H1 (cell line): ENCODE results near the gene GLRX5. TPM values are rescaled to one million over a fixed set of nuclear protein-coding genes. Genes with fewer than 3 reads are reported as not detected.

Experiments
- CTCF ChIA-PET: fragments of 300-600 bp; sonication (Branson Sonifier 250); formaldehyde crosslinking; loops from one replicate; lab custom pipeline; 2021; ENCODE audit not compliant: partially characterized antibody; lab: Charles Lee
- POLR2A ChIA-PET: fragments of 300-600 bp; sonication (Branson Sonifier 250); formaldehyde crosslinking; loops from one replicate; lab custom pipeline; 2021; ENCODE audit warnings: inconsistent platforms; ENCODE audit not compliant: partially characterized antibody; lab: Charles Lee
- DNase-seq, 2 experiments: peaks; one replicate each; pipeline versions ENCODE4 v3.0.0 to v3.0.0-alpha.2; 2010 to 2022; ENCODE audit warnings: low spot score in 2 of 2, low read depth in 1 of 2, mixed read lengths in 1 of 2
- FAIRE-seq: peaks from 2 replicates; lab custom pipeline; 2011; peaks lifted over from hg19 to GRCh38; lab: Jason Lieb, UNC
- H2AFZ ChIP-seq: 2 replicates; pipeline ENCODE4 v1.8.1; 2012; ENCODE audit warnings: low read length, inconsistent platforms
- H2AK5ac ChIP-seq: 2 replicates; pipeline ENCODE4 v1.6.1; 2013; ENCODE audit warnings: low read depth, low read length
- H2BK120ac ChIP-seq: replicated peaks from 2 replicates; pipeline ENCODE3; 2013; ENCODE audit warnings: low read depth, low read length, inconsistent platforms
- H2BK12ac ChIP-seq: 2 replicates; pipeline ENCODE4 v1.6.1; 2013; ENCODE audit warnings: low read depth, low read length
- H2BK15ac ChIP-seq: 2 replicates; pipeline ENCODE4 v1.6.1; 2013; ENCODE audit warnings: low read length
- H2BK20ac ChIP-seq: 2 replicates; pipeline ENCODE4 v1.6.1; 2013; ENCODE audit warnings: low read length
- H2BK5ac ChIP-seq: 2 replicates; pipeline ENCODE4 v1.6.1; 2013; ENCODE audit warnings: low read depth, low read length
- H3K14ac ChIP-seq: 2 replicates; pipeline ENCODE4 v1.6.1; 2013; ENCODE audit warnings: inconsistent platforms; ENCODE audit not compliant: insufficient read length
- H3K18ac ChIP-seq: 2 replicates; pipeline ENCODE4 v1.6.1; 2013; ENCODE audit warnings: low read length; ENCODE audit errors: extremely low read depth
- H3K23ac ChIP-seq: 2 replicates; pipeline ENCODE4 v1.6.1; 2013; ENCODE audit warnings: inconsistent platforms; ENCODE audit not compliant: insufficient read length
- H3K23me2 ChIP-seq: 2 replicates; pipeline ENCODE4 v1.6.1; 2013; ENCODE audit warnings: low read depth, low read length
- H3K27ac ChIP-seq: 2 replicates; pipeline ENCODE4 v1.6.1; 2011; ENCODE audit warnings: low read depth, low read length, inconsistent platforms
- H3K27me3 ChIP-seq, 4 experiments: replicated peaks in 1 of 4; 1 replicate in 1 of 4; 2 replicates in 3 of 4; pipeline versions ENCODE4 v1.6.1 to v1.8.1; 2011 to 2013; ENCODE audit warnings: low read length in 3 of 4, mild to moderate bottlenecking in 3 of 4, inconsistent platforms in 2 of 4, mixed read lengths in 2 of 4, moderate library complexity in 1 of 4; ENCODE audit not compliant: control insufficient read depth in 3 of 4, insufficient read depth in 3 of 4; ENCODE audit errors: extremely low read depth in 1 of 4
- H3K36me3 ChIP-seq, 4 experiments: 2 replicates each; pipeline versions ENCODE4 v1.6.1 to v1.8.1; 2011 to 2013; ENCODE audit warnings: mild to moderate bottlenecking in 4 of 4, low read length in 3 of 4, moderate library complexity in 2 of 4, control low read depth in 1 of 4, inconsistent platforms in 1 of 4; ENCODE audit not compliant: insufficient read depth in 4 of 4, control insufficient read depth in 2 of 4
- H3K4ac ChIP-seq: replicated peaks from 2 replicates; pipeline ENCODE3; 2013; ENCODE audit warnings: low read length, low read depth, mixed read lengths, inconsistent platforms; ENCODE audit not compliant: insufficient read length
- H3K4me1 ChIP-seq, 4 experiments: replicated peaks in 1 of 4; 1 replicate in 1 of 4; 2 replicates in 3 of 4; pipeline versions ENCODE4 v1.6.1 to v1.8.1; 2011 to 2013; ENCODE audit warnings: low read length in 3 of 4, inconsistent platforms in 2 of 4, mixed read lengths in 1 of 4; ENCODE audit not compliant: insufficient read depth in 4 of 4, control insufficient read depth in 3 of 4
- H3K4me2 ChIP-seq, 2 experiments: 2 replicates each; pipeline versions ENCODE4 v1.6.1 to v1.8.1; 2011 to 2013; ENCODE audit warnings: low read depth in 2 of 2, low read length in 2 of 2, control low read depth in 1 of 2, inconsistent platforms in 1 of 2, mild to moderate bottlenecking in 1 of 2; ENCODE audit not compliant: insufficient read depth in 1 of 2
- H3K4me3 ChIP-seq, 4 experiments: fragments of 200-600, 300-600 bp in 1 of 4; sonication (generic), shearing (Covaris generic), sonication (Bioruptor Twin) in 1 of 4; 2 replicates each; pipeline versions ENCODE4 v1.5.1 to v1.8.1; 2011 to 2016; ENCODE audit warnings: low read length in 4 of 4, low read depth in 3 of 4, control low read depth in 2 of 4, inconsistent platforms in 2 of 4, mild to moderate bottlenecking in 2 of 4, mixed read lengths in 1 of 4, moderate library complexity in 1 of 4; ENCODE audit not compliant: insufficient read depth in 2 of 4; ENCODE audit errors: extremely low read depth in 1 of 4
- H3K56ac ChIP-seq: replicated peaks from 2 replicates; pipeline ENCODE3; 2013; ENCODE audit warnings: low read depth, mild to moderate bottlenecking, mixed read lengths, low read length, inconsistent platforms; ENCODE audit not compliant: insufficient read length
- H3K79me1 ChIP-seq: 2 replicates; pipeline ENCODE4 v1.6.1; 2013; ENCODE audit warnings: low read depth, low read length, control low read depth
- H3K79me2 ChIP-seq, 2 experiments: 2 replicates each; pipeline versions ENCODE4 v1.6.1 to v1.8.1; 2012 to 2013; ENCODE audit warnings: low read length in 2 of 2, mild to moderate bottlenecking in 2 of 2, inconsistent platforms in 1 of 2; ENCODE audit not compliant: insufficient read depth in 2 of 2, control insufficient read depth in 1 of 2
- H3K9ac ChIP-seq, 4 experiments: replicated peaks in 1 of 4; 1 replicate in 1 of 4; 2 replicates in 3 of 4; pipeline versions ENCODE4 v1.6.1 to v1.8.1; 2011 to 2013; ENCODE audit warnings: low read depth in 3 of 4, low read length in 3 of 4, control low read depth in 2 of 4, mild to moderate bottlenecking in 2 of 4, moderate library complexity in 2 of 4, inconsistent platforms in 1 of 4; ENCODE audit errors: extremely low read depth in 1 of 4
- H3K9me3 ChIP-seq, 2 experiments: 2 replicates each; pipeline versions ENCODE4 v1.6.1 to v1.8.1; 2012 to 2013; ENCODE audit warnings: mild to moderate bottlenecking in 2 of 2, moderate library complexity in 2 of 2, control low read depth in 1 of 2, inconsistent platforms in 1 of 2, low read depth in 1 of 2, low read length in 1 of 2, mixed read lengths in 1 of 2; ENCODE audit not compliant: insufficient read depth in 2 of 2
- H4K20me1 ChIP-seq, 2 experiments: replicated peaks in 1 of 2; 2 replicates each; pipeline versions ENCODE3 to v1.8.1; 2011 to 2013; ENCODE audit warnings: inconsistent platforms in 2 of 2, low read length in 2 of 2, mild to moderate bottlenecking in 1 of 2; ENCODE audit not compliant: insufficient read depth in 2 of 2, control insufficient read depth in 1 of 2
- H4K5ac ChIP-seq: 2 replicates; pipeline ENCODE4 v1.6.1; 2013; ENCODE audit warnings: low read length, low read depth, mixed read lengths, inconsistent platforms; ENCODE audit not compliant: insufficient read length
- H4K8ac ChIP-seq: 2 replicates; pipeline ENCODE4 v1.8.0; 2013; ENCODE audit warnings: mild to moderate bottlenecking, moderate library complexity, low read length, inconsistent platforms; ENCODE audit not compliant: insufficient read depth; ENCODE audit errors: extremely low read depth
- H4K91ac ChIP-seq: replicated peaks from 2 replicates; pipeline ENCODE3; 2013; ENCODE audit warnings: low read length, mixed read lengths, inconsistent platforms; ENCODE audit not compliant: insufficient read length
- GABPA ChIP-seq: IDR thresholded peaks from 2 replicates; pipeline ENCODE4 v1.6.1; 2011; ENCODE audit warnings: mild to moderate bottlenecking, low read length, moderate library complexity, borderline replicate concordance; ENCODE audit not compliant: insufficient read depth
- PHF8 ChIP-seq: fragments of 200-600 bp; sonication (generic); conservative IDR thresholded peaks from 2 replicates; pipeline ENCODE4 v1.7.1; 2012; ENCODE audit warnings: low read depth, mild to moderate bottlenecking, inconsistent platforms, low read length, moderate library complexity
- SRF ChIP-seq: IDR thresholded peaks from 2 replicates; pipeline ENCODE4 v1.6.1; 2011; ENCODE audit warnings: mild to moderate bottlenecking, low read depth, low read length, moderate library complexity
- WGBS, 2 experiments: shearing (Covaris generic) in 1 of 2; methylation state at CpG; one replicate each; pipeline versions ENCODE4 v1.1.6 to v1.1.7; 2013 to 2015; ENCODE audit warnings: low lambda C conversion rate in 2 of 2, mixed read lengths in 2 of 2, inconsistent platforms in 1 of 2, low coverage in 1 of 2, missing lambda C conversion rate in 1 of 2; ENCODE audit not compliant: insufficient replicate concordance in 2 of 2, insufficient coverage in 1 of 2, insufficient read length in 1 of 2; ENCODE audit errors: extremely low coverage in 1 of 2, missing lambda C conversion rate in 1 of 2; 5-methylcytosine and 5-hydroxymethylcytosine counted together
- polyA plus RNA-seq, 7 experiments: library from polyadenylated mRNA; depleted of rRNA in 3 of 7; stranded (reverse) in 5 of 7; unstranded in 2 of 7; fragments of >200 nt in 5 of 7; fragments of 200-250 nt in 2 of 7; gene quantifications; 1 replicate in 5 of 7; 2 replicates in 1 of 7; 4 replicates in 1 of 7; pipeline versions ENCODE4 v1.2.1 to v1.2.3, GENCODE V29; 2011 to 2013; ENCODE audit warnings: missing spikeins in 2 of 7, mixed read lengths in 2 of 7
- total RNA-seq: library from RNA; stranded (reverse); fragmentation: NEBNext Ultra II Directional; extraction: Animal tissue kit (Norgen Biotek cat#: 25700); gene quantifications from 2 replicates; pipeline ENCODE4 v1.2.1, GENCODE V29; 2021

Gene GLRX5
- total and polyA plus RNA-seq, 2 of the 8 experiments (the other 6 are each of a cell fraction or from before 2014, with no cell fraction given), result 70.1 to 88.8 TPM

GRCh38 chr14:95508377-95508776 is 26.5 kb upstream of the GLRX5 start:
- Histone ChIP-seq H3K36me3 (no peaks in the 10 kb centered on the region), H2AFZ (no peak overlapping the region), H3K4me3 (no peak overlapping the region), H3K23ac (no peak overlapping the region), H3K9me3 (no peaks in the 10 kb centered on the region), H2BK120ac (no peak overlapping the region), H2BK15ac (no peak overlapping the region), H3K27ac (no peak overlapping the region), H2AK5ac (no peak overlapping the region), H3K23me2 (no peaks in the 10 kb centered on the region), H3K14ac (no peak overlapping the region), H2BK12ac (no peak overlapping the region), H2BK5ac (no peak overlapping the region), H3K4ac (no peak overlapping the region), H4K8ac (no peak overlapping the region), H3K4me1 (no peaks in the 10 kb centered on the region), H4K5ac (no peak overlapping the region), H3K9ac (no peak overlapping the region), H3K4me2 (no peak overlapping the region), H2BK20ac (no peak overlapping the region), H4K91ac (no peak overlapping the region), H3K79me1 (no peaks in the 10 kb centered on the region), H3K56ac (no peak overlapping the region), H3K18ac (no peak overlapping the region), H3K27me3 (no peaks in the 10 kb centered on the region), H4K20me1 (no peaks in the 10 kb centered on the region), H3K79me2 (no peaks in the 10 kb centered on the region)
- FAIRE-seq (no peak), DNase-seq (no peak)
- no peak for TF ChIP-seq GABPA
- TF ChIP-seq SRF, result no peak
- TF ChIP-seq PHF8, result no peak
- ChIA-PET POLR2A (no interaction called here), CTCF (interaction anchor here (0.6 to 3.8 kb wide), 11 partner anchors 12 to 503 kb away, joined by 3 to 17 read pairs (median 3); no protein-coding TSS in a partner anchor)
- 89% methylated on average over 6 of the region's 6 CpGs; no CpG with 5 or more reads in 1 of the 2 experiments for WGBS, 2 experiments
